Measurements from ENCODE around the gene SLFNL1. TPM values are rescaled to one million over a fixed set of nuclear protein-coding genes. Genes with fewer than 3 reads are reported as not detected.

The SLFNL1 gene
- total and polyA plus RNA-seq, 2 donors (not counting 1 experiment from before 2014, with no cell fraction given) = 0.18 to 1.2 TPM

- CTCF ChIA-PET = interaction anchor here (1.1 kb wide), 1 partner anchor 16 kb away, joined by 3 read pairs; no protein-coding TSS in a partner anchor
These were observed 35.6 kb downstream of the SLFNL1 start for GRCh38 chr1:40985875-40986274.

GRCh38 chr1:40985161-40985560 is 36.4 kb downstream of the SLFNL1 start:
- Histone ChIP-seq H3K36me3 (replicated peaks in 1 of 2; ENCODE audit: control extremely low read depth in 1 of 2, control insufficient read depth in 1 of 2, extremely low read depth in 1 of 2, insufficient read depth in 2 of 2, low read length in 1 of 2) (peaks cover 3 to 59% of the 10 kb centered on the region in 2 experiments), H3K79me2 (ENCODE audit: control insufficient read depth, insufficient read depth, low read length) (peaks cover 51% of the 10 kb centered on the region), H3K27me3 (replicated peaks in 1 of 4; ENCODE audit: control extremely low read depth in 1 of 4, control insufficient read depth in 3 of 4, insufficient read depth in 4 of 4, low read length in 3 of 4) (no peaks in the 10 kb centered on the region), H2AFZ (ENCODE audit: insufficient read depth, low read depth, low read length, poor library complexity, severe bottlenecking) (no peak overlapping the region), H3K27ac (ENCODE audit: low read length in 2 of 2) (no peak overlapping the region), H3K9ac (ENCODE audit: low read length) (no peak overlapping the region), H4K20me1 (ENCODE audit: control insufficient read depth, insufficient read depth, low read length, poor library complexity, severe bottlenecking) (no peaks in the 10 kb centered on the region), H3K4me2 (replicated peaks; ENCODE audit: low read depth, low read length, poor library complexity, severe bottlenecking) (no peak overlapping the region), H3K9me3 (ENCODE audit: control extremely low read depth in 1 of 3, control insufficient read depth in 2 of 3, insufficient read depth in 1 of 3, low read length in 2 of 3) (no peaks in the 10 kb centered on the region), H3K4me1 (ENCODE audit: control insufficient read depth in 2 of 2, insufficient read depth in 2 of 2, low read length in 2 of 2) (peaks cover 8 to 10% of the 10 kb centered on the region in 2 donors), H3K4me3 (ENCODE audit: control extremely low read depth in 1 of 5, extremely low read depth in 1 of 5, insufficient read depth in 1 of 5, low read depth in 2 of 5, low read length in 4 of 5) (no peak overlapping the region)
- 42% methylated on average over 5 of the region's 5 CpGs for WGBS (ENCODE audit: insufficient coverage)
- intact Hi-C loops (cut with micrococcal nuclease) = no loop called here
- no peaks in the 10 kb centered on the region for H3K9me3 Mint-ChIP-seq (ENCODE audit: insufficient read depth)
- DNase-seq (no peak), ATAC-seq (ENCODE audit: low read depth) (no peak)
- peaks cover 15% of the 10 kb centered on the region for H3K4me1 Mint-ChIP-seq
- CTCF ChIA-PET = interaction anchor here (1.1 kb wide), 1 partner anchor 17 kb away, joined by 3 read pairs; no protein-coding TSS in a partner anchor
- H3K4me3 Mint-ChIP-seq = no peak overlapping the region
- no peak overlapping the region for H3K27ac Mint-ChIP-seq
- POLR2A ChIA-PET = no interaction called here
- H3K27me3 Mint-ChIP-seq = no peaks in the 10 kb centered on the region
- TF ChIP-seq CTCF (IDR thresholded peaks at IDR 0.05) (no peak), EZH2 (IDR thresholded peaks at IDR 0.05; ENCODE audit: borderline replicate concordance, insufficient read depth, low read depth, low read length, poor library complexity, severe bottlenecking) (no peak)

More at GRCh38 chr1:40985875-40986274, 35.6 kb downstream of the SLFNL1 start:
- POLR2A ChIA-PET = no interaction called here
- Histone ChIP-seq H3K9ac (ENCODE audit: low read length) (no peak overlapping the region), H3K9me3 (ENCODE audit: control extremely low read depth in 1 of 3, control insufficient read depth in 2 of 3, insufficient read depth in 1 of 3, low read length in 2 of 3) (no peaks in the 10 kb centered on the region), H4K20me1 (ENCODE audit: control insufficient read depth, insufficient read depth, low read length, poor library complexity, severe bottlenecking) (no peaks in the 10 kb centered on the region), H3K4me2 (replicated peaks; ENCODE audit: low read depth, low read length, poor library complexity, severe bottlenecking) (no peak overlapping the region), H3K27ac (ENCODE audit: low read length in 2 of 2) (no peak overlapping the region), H3K4me1 (ENCODE audit: control insufficient read depth in 2 of 2, insufficient read depth in 2 of 2, low read length in 2 of 2) (peaks cover 4 to 5% of the 10 kb centered on the region in 2 donors), H2AFZ (ENCODE audit: insufficient read depth, low read depth, low read length, poor library complexity, severe bottlenecking) (no peak overlapping the region), H3K79me2 (ENCODE audit: control insufficient read depth, insufficient read depth, low read length) (peaks cover 44% of the 10 kb centered on the region), H3K36me3 (replicated peaks in 1 of 2; ENCODE audit: control extremely low read depth in 1 of 2, control insufficient read depth in 1 of 2, extremely low read depth in 1 of 2, insufficient read depth in 2 of 2, low read length in 1 of 2) (peaks cover 3 to 66% of the 10 kb centered on the region in 2 experiments), H3K4me3 (ENCODE audit: control extremely low read depth in 1 of 5, extremely low read depth in 1 of 5, insufficient read depth in 1 of 5, low read depth in 2 of 5, low read length in 4 of 5) (no peak overlapping the region), H3K27me3 (replicated peaks in 1 of 4; ENCODE audit: control extremely low read depth in 1 of 4, control insufficient read depth in 3 of 4, insufficient read depth in 4 of 4, low read length in 3 of 4) (no peaks in the 10 kb centered on the region)
- Mint-ChIP-seq H3K27ac (no peak overlapping the region), H3K4me1 (peaks cover 9% of the 10 kb centered on the region), H3K4me3 (no peak overlapping the region), H3K9me3 (ENCODE audit: insufficient read depth) (no peaks in the 10 kb centered on the region), H3K27me3 (no peaks in the 10 kb centered on the region)
- intact Hi-C loops (cut with micrococcal nuclease) = no loop called here
- ATAC-seq (ENCODE audit: low read depth) (no peak), DNase-seq (no peak)
- 97% methylated on average over 3 of the region's 3 CpGs for WGBS (ENCODE audit: insufficient coverage)
- TF ChIP-seq EZH2 (IDR thresholded peaks at IDR 0.05; ENCODE audit: borderline replicate concordance, insufficient read depth, low read depth, low read length, poor library complexity, severe bottlenecking) = no peak
- no peak for TF ChIP-seq CTCF (IDR thresholded peaks at IDR 0.05)

Data from B cell (primary cell).